Coronary artery (tissue), 2 donors: ENCODE results near the gene HEPN1.

ENCODE experiments used
- DNase-seq: peaks from one replicate; pipeline ENCODE4 v3.0.0-alpha.2; 2017; ENCODE audit warnings: low spot score
- H3K27ac ChIP-seq, 2 donors: fragments of 200-600 bp; sonication (generic); one replicate each; pipeline ENCODE4 v1.5.1; 2016 to 2019
- H3K4me3 ChIP-seq: fragments of 200-600 bp; sonication (generic); 2 replicates; pipeline ENCODE4 v1.5.1; 2016; ENCODE audit warnings: mild to moderate bottlenecking, moderate library complexity
- CTCF ChIP-seq: fragments of 200-600 bp; sonication (generic); IDR thresholded peaks from one replicate; pipeline ENCODE4 v1.5.1; 2019; ENCODE audit warnings: antibody characterized with exemption

The HEPN1 gene

GRCh38 chr11:124874571-124875255 lies 44.3 kb upstream of the HEPN1 start:
- DNase-seq: peak; percentile 68
- no peak for TF ChIP-seq CTCF
- no peak overlapping the region for H3K4me3 ChIP-seq
- no peak overlapping the region for H3K27ac ChIP-seq

GRCh38 chr11:124875401-124875800 lies 43.6 kb upstream of the HEPN1 start:
- no peak for TF ChIP-seq CTCF
- DNase-seq: peak; percentile 70
- Histone ChIP-seq H3K4me3 (peak overlapping the region; percentile 81), H3K27ac (no peak overlapping the region)

GRCh38 chr11:124875943-124876817 lies 42.9 kb upstream of the HEPN1 start:
- peak; percentile 93 for DNase-seq
- peak; percentile 79 for TF ChIP-seq CTCF
- H3K27ac ChIP-seq: peak overlapping the region; percentile 83 to 92
- H3K4me3 ChIP-seq: peak overlapping the region; percentile 81

- no peak for TF ChIP-seq CTCF
- peak; percentile 72 for DNase-seq
- Histone ChIP-seq H3K27ac (peak overlapping the region; percentile 83 to 92), H3K4me3 (peak overlapping the region; percentile 81)
These were observed 42.0 kb upstream of the HEPN1 start for GRCh38 chr11:124876818-124877630.

GRCh38 chr11:124877631-124877909 lies 41.5 kb upstream of the HEPN1 start:
- DNase-seq: no peak
- Histone ChIP-seq H3K4me3 (peak overlapping the region; percentile 81), H3K27ac (peak overlapping the region in 1 of 2 donors; percentile 92)
- TF ChIP-seq CTCF: no peak

GRCh38 chr11:124877910-124878758 lies 40.9 kb upstream of the HEPN1 start:
- TF ChIP-seq CTCF: no peak
- peak; percentile 73 for DNase-seq
- Histone ChIP-seq H3K27ac (no peak overlapping the region), H3K4me3 (peak overlapping the region; percentile 81)
